Ishikawa (cell line): Measurements from ENCODE around the gene CTNNBL1.

ENCODE experiments used
- CEBPB ChIP-seq: IDR thresholded peaks from 2 replicates; pipeline ENCODE4 v1.6.1; 2012
- CREB1 ChIP-seq: IDR thresholded peaks from 2 replicates; pipeline ENCODE4 v1.6.1; 2012; ENCODE audit warnings: low read depth
- EGR1 ChIP-seq: IDR thresholded peaks from 2 replicates; pipeline ENCODE4 v1.6.1; 2012
- EP300 ChIP-seq: IDR thresholded peaks from 2 replicates; pipeline ENCODE4 v1.6.1; 2012; ENCODE audit warnings: borderline replicate concordance
- FOXM1 ChIP-seq: IDR thresholded peaks from 2 replicates; pipeline ENCODE4 v1.6.1; 2012; ENCODE audit warnings: low read depth, borderline replicate concordance
- MAX ChIP-seq: IDR thresholded peaks from 2 replicates; pipeline ENCODE4 v1.6.1; 2012
- NFIC ChIP-seq: IDR thresholded peaks from 2 replicates; pipeline ENCODE4 v1.6.1; 2012
- RAD21 ChIP-seq: IDR thresholded peaks from 2 replicates; pipeline ENCODE4 v1.6.1; 2012; ENCODE audit warnings: low read depth
- REST ChIP-seq: IDR thresholded peaks from 2 replicates; pipeline ENCODE4 v1.6.1; 2012; ENCODE audit warnings: low read depth, mild to moderate bottlenecking
- TAF1 ChIP-seq: IDR thresholded peaks from 2 replicates; pipeline ENCODE4 v1.6.1; 2012; ENCODE audit warnings: low read depth, mild to moderate bottlenecking
- TCF12 ChIP-seq: IDR thresholded peaks from 2 replicates; pipeline ENCODE4 v1.6.1; 2012; ENCODE audit warnings: low read depth
- TEAD4 ChIP-seq: IDR thresholded peaks from 2 replicates; pipeline ENCODE4 v1.6.1; 2012
- YY1 ChIP-seq: IDR thresholded peaks from 2 replicates; pipeline ENCODE4 v1.6.1; 2012; ENCODE audit warnings: low read depth
- ZBTB7A ChIP-seq: IDR thresholded peaks from 2 replicates; pipeline ENCODE4 v1.6.1; 2012; ENCODE audit warnings: low read depth
- TF ChIP-seq, protein P1 (sequence below): IDR thresholded peaks from 2 replicates; pipeline ENCODE4 v1.6.1; 2012

CTNNBL1 gene

DNA sequence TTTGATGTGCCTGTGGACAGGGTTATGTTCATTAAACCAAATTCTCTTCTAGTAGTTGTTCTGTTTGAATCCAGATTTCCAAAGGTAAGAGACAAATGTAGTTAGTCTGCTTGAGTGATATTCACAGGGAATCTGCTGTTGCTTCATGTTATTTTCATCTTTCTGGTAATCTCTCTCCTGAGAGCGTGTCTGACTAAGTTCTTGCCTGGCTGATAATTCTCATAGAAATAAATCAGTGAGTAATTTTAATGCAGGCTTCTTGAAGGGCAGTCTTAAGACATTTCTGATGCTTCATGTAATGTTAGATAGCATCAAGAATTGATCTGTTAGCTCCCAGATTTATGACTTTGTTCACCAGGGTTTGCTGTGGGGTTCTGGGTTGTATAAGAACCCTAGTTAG is 54.2 kb downstream of the CTNNBL1 start:
- TF ChIP-seq EGR1 = no peak
- no peak for TF ChIP-seq NFIC

DNA sequence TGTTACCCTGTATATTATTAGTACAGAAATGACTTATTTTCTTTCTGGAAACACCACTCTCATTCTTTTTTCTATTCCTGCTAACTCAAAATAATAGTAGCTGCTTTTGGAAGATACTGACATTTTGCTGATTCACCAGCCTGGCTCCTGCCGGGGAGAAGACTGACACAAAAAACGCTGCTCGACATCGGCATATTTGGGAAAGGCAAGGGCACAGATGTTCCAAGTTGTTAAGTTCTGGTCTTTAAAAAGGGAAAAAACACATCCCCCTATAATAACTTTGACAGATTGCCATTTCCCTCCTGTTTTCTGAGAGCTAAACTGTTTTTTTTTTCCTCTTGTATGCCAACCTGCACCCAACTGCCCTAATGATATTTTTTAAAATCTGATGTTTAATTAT is 55.4 kb downstream of the CTNNBL1 start:
- no peak for TF ChIP-seq NFIC
- TF ChIP-seq REST = no peak
- no peak for TF ChIP-seq TCF12
- no peak for TF ChIP-seq YY1

DNA sequence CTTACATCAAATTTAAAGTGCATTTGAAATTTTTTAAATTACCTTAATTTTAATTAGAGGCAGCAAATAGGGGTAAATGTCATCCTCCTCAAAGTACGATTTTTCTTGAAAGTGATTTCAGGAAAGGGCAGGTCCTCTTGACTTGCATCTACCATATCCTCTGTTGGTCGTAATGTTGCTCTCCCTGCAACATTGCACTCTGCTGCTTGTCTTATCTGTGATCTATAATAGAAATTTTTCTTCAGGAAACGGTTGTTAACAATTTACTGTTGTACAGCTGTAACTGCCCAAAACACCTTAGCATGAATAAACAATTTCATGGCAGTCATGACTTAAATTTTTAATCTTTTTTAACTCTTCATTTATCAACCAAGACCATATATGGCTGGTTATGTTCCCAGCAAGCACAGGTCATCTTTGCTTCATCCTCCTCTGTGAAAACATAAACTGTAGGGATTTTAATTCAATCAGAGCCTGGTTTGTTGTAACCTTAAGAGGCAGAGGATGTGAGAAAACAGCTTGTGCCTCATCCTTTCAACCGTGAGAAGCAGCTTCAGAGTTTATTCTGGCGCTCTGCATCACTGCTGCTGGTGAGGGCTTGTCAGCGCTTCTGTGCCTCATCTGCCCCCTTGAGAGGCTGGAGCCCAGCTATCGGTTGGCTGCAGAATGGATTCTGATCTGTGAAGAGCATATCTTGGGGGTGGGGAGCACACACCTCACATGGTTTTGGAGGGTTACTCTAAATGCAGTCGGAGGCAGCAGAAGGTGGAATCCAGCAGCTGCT is 56.0 kb downstream of the CTNNBL1 start:
- TF ChIP-seq NFIC (no peak), TCF12 (no peak), REST (no peak), CREB1 (no peak), EP300 (no peak), YY1 (no peak), EGR1 (no peak), FOXM1 (no peak), TAF1 (no peak), MAX (no peak), ZBTB7A (no peak), CEBPB (no peak)

DNA sequence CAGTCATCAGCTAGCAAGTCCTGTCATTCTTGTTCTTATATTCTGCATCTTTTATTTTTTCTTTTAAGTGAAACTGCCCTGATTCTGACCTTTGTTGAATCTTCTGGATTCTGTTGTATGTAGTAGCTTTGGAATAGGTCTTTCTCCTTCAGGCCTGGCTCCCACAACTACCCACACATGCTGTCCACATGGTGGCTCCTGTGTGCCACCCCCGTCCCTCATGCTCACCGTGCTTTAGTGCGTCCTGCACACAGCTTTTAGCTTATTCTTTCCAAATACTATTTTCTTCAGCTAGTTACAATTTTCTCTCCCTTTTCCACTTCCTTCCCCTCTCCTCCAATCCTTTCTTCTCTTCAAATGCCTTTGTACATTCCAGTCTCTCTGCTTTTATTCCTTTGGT is 61.8 kb downstream of the CTNNBL1 start:
- TF ChIP-seq EGR1 = no peak
- TF ChIP-seq REST = no peak
- no peak for TF ChIP-seq ZBTB7A
- TF ChIP-seq TAF1 = no peak
- TF ChIP-seq FOXM1 = no peak
- TF ChIP-seq TEAD4 = no peak
- no peak for TF ChIP-seq CEBPB

DNA sequence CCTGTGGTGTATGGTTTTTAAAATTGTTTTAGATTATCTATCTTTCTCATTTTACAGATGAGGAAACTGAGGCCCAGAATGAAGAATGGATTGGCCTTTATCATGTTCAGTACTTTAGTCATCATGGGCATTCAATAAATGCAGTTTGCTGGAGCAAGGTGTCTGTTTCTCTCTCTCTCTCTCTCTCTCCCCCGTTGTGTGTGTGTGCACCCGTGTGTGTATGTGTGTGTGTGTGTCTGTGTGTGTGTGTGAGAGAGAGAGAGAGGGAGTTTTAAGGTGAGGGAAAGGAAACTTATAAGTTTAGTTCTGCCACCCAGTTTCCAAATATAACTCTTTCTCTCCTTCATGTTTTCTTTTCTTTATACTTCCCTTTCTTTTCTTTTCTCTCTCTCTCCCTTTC is 62.4 kb downstream of the CTNNBL1 start:
- TF ChIP-seq CREB1 (no peak), EGR1 (no peak), TAF1 (no peak), RAD21 (no peak), EP300 (no peak), MAX (no peak), YY1 (no peak), CEBPB (no peak), TEAD4 (no peak), TCF12 (no peak), ZBTB7A (no peak), REST (no peak), NFIC (no peak), FOXM1 (no peak)
- TF ChIP-seq, protein P1, sequence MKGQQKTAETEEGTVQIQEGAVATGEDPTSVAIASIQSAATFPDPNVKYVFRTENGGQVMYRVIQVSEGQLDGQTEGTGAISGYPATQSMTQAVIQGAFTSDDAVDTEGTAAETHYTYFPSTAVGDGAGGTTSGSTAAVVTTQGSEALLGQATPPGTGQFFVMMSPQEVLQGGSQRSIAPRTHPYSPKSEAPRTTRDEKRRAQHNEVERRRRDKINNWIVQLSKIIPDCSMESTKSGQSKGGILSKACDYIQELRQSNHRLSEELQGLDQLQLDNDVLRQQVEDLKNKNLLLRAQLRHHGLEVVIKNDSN = no peak
